Type B pancreatic cell (in vitro differentiated cells): ENCODE data around the gene ATRNL1. TPM values are rescaled to one million over a fixed set of nuclear protein-coding genes. Genes with fewer than 3 reads are reported as not detected.
"Not testable (repeated sequence)": the region's sequence is repeated elsewhere in the genome, so short reads cannot be mapped to it uniquely, and the experiment has no call there.

Experiments
- DNase-seq: peaks from one replicate; pipeline ENCODE4 v3.0.0; 2021; ENCODE audit warnings: mixed read lengths; ENCODE audit not compliant: unreplicated experiment; ENCODE audit errors: extremely low spot score
- H3K27ac Mint-ChIP-seq: 2 replicates; pipeline ENCODE4 v1.8.0; 2021; ENCODE audit warnings: mild to moderate bottlenecking, mixed read lengths
- H3K27me3 Mint-ChIP-seq: 2 replicates; pipeline ENCODE4 v1.8.0; 2021; ENCODE audit warnings: mixed read lengths
- H3K36me3 Mint-ChIP-seq: 2 replicates; pipeline ENCODE4 v1.8.0; 2021; ENCODE audit warnings: mixed read lengths
- H3K4me1 Mint-ChIP-seq: one replicate; pipeline ENCODE4 v1.8.0; 2021; ENCODE audit warnings: mixed read lengths; ENCODE audit not compliant: unreplicated experiment
- H3K4me3 Mint-ChIP-seq: 2 replicates; pipeline ENCODE4 v1.8.0; 2021; ENCODE audit warnings: mild to moderate bottlenecking, mixed read lengths
- H3K9me3 Mint-ChIP-seq: 2 replicates; pipeline ENCODE4 v1.8.0; 2021; ENCODE audit warnings: mixed read lengths
- total RNA-seq: library from RNA; stranded (reverse); gene quantifications from 2 replicates; pipeline ENCODE4 v1.2.1, GENCODE V29; 2021; ENCODE audit warnings: low replicate concordance
- TF ChIP-seq, protein P1 (sequence below): fragments of 200-600 bp; sonication (generic); conservative IDR thresholded peaks from 2 replicates; pipeline ENCODE4 v1.5.0; 2021; ENCODE audit warnings: antibody characterized with exemption, mild to moderate bottlenecking

Gene ATRNL1
- total RNA-seq, 1 donor from 2014 or later = 38.4 TPM

GRCh38 chr10:115173915-115174443 is 80.8 kb downstream of the ATRNL1 start:
- H3K4me3 Mint-ChIP-seq = no peak overlapping the region
- H3K27me3 Mint-ChIP-seq = no peaks in the 10 kb centered on the region
- no peak overlapping the region for H3K27ac Mint-ChIP-seq
- DNase-seq = no peak
- no peaks in the 10 kb centered on the region for H3K36me3 Mint-ChIP-seq
- no peaks in the 10 kb centered on the region for H3K9me3 Mint-ChIP-seq
- TF ChIP-seq, protein P1, sequence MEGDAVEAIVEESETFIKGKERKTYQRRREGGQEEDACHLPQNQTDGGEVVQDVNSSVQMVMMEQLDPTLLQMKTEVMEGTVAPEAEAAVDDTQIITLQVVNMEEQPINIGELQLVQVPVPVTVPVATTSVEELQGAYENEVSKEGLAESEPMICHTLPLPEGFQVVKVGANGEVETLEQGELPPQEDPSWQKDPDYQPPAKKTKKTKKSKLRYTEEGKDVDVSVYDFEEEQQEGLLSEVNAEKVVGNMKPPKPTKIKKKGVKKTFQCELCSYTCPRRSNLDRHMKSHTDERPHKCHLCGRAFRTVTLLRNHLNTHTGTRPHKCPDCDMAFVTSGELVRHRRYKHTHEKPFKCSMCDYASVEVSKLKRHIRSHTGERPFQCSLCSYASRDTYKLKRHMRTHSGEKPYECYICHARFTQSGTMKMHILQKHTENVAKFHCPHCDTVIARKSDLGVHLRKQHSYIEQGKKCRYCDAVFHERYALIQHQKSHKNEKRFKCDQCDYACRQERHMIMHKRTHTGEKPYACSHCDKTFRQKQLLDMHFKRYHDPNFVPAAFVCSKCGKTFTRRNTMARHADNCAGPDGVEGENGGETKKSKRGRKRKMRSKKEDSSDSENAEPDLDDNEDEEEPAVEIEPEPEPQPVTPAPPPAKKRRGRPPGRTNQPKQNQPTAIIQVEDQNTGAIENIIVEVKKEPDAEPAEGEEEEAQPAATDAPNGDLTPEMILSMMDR = no peak
- H3K4me1 Mint-ChIP-seq = no peaks in the 10 kb centered on the region

DNA sequence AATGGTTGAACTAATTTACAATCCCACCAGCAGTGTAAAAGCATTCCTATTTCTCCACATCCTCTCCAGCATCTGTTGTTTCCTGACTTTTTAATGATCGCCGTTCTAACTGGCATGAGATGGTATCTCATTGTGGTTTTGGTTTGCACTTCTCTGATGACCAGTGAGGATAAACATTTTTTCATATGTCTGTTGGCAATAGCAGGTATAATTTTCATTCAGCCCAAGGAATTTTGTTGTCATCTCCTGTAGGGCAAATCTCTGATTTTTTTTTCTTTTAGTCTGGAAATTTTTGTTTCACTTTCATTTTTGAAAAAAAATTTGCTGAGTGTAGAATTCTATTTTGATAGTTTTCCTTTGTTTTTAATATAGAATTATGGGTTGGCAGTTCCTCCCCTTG is 114.1 kb downstream of the ATRNL1 start:
- H3K27ac Mint-ChIP-seq, H3K4me3 Mint-ChIP-seq, H3K4me1 Mint-ChIP-seq, H3K27me3 Mint-ChIP-seq, H3K9me3 Mint-ChIP-seq, DNase-seq, H3K36me3 Mint-ChIP-seq: not testable (repeated sequence)

DNA sequence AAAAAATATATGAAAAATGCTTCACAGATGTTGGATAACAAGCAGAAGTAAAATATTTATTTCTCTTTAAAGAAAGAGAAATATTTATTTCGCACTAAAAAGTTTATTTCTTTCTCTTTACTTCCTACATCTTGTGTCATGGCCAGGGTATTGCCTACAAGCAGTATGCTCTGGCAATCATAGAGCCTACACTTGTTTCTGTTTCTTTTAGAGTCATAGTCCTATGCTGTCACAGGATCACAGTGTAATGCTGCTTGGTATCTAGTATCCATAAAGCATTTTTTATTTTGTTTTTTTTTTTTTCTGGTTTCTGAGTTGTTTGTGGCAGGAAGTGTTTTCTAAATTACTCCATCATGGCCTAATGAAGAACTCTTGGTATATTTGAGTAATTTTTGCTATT is 116.0 kb downstream of the ATRNL1 start:
- no peak overlapping the region for H3K4me3 Mint-ChIP-seq
- H3K36me3 Mint-ChIP-seq = no peaks in the 10 kb centered on the region
- H3K4me1 Mint-ChIP-seq = no peaks in the 10 kb centered on the region
- no peaks in the 10 kb centered on the region for H3K9me3 Mint-ChIP-seq
- no peak for DNase-seq
- H3K27me3 Mint-ChIP-seq = no peaks in the 10 kb centered on the region
- H3K27ac Mint-ChIP-seq = no peak overlapping the region
- TF ChIP-seq, protein P1 = no peak

DNA sequence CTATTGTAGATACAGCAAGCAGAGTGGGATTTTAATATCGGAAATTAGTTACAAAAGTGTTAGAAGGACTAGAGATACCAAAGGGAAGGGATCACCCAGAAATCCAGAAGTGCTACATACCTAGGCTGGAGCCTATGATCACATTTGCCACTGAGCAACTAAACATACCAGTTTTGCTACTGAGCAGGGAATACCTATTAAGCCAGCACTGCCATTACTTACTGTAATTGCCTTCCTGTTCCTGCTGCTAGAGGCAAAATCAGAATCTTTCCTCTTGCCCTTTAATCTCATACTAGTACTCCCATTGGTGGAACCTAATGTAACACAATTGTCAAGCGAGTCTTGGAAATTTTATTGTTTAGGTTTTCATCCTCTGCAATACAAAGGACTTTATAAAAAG is 121.7 kb downstream of the ATRNL1 start:
- TF ChIP-seq, protein P1 = no peak
- Mint-ChIP-seq H3K4me1 (peaks cover 4% of the 10 kb centered on the region), H3K27me3 (no peaks in the 10 kb centered on the region), H3K4me3 (no peak overlapping the region), H3K9me3 (no peaks in the 10 kb centered on the region), H3K36me3 (no peaks in the 10 kb centered on the region), H3K27ac (no peak overlapping the region)
- DNase-seq = no peak

DNA sequence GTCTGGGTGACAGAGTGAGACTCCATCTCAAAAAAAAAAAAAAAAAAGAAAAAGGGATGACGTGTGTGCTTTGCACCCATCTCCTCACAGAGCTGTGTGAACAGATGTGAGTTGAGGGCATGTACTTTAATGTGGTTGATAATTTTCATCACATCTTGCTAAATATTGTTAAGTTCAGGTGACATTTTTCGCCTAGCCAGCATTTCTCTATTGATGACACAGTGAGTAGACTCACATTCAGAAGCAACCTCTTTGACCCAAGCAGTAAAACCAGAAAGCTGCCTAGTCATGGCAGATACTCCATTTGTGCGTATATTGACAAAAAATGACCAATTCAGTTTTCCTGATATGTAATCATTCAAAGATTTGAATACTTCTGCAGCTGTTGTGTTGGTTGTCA is 126.0 kb downstream of the ATRNL1 start:
- Mint-ChIP-seq H3K4me3 (no peak overlapping the region), H3K27me3 (no peaks in the 10 kb centered on the region), H3K9me3 (peaks cover 5% of the 10 kb centered on the region), H3K4me1 (peaks cover 4% of the 10 kb centered on the region), H3K27ac (no peak overlapping the region), H3K36me3 (peaks cover 4% of the 10 kb centered on the region)
- TF ChIP-seq, protein P1 = no peak
- DNase-seq = no peak

- peaks cover 5% of the 10 kb centered on the region for H3K9me3 Mint-ChIP-seq
- H3K27me3 Mint-ChIP-seq = no peaks in the 10 kb centered on the region
- no peaks in the 10 kb centered on the region for H3K4me1 Mint-ChIP-seq
- H3K27ac Mint-ChIP-seq = no peak overlapping the region
- H3K4me3 Mint-ChIP-seq = no peak overlapping the region
- TF ChIP-seq, protein P1 = no peak
- DNase-seq = no peak
- H3K36me3 Mint-ChIP-seq = peaks cover 8% of the 10 kb centered on the region
Observed at GRCh38 chr10:115222039-115222438, 128.9 kb downstream of the ATRNL1 start.
